ENCODE data around the gene TAAR6.
A peak's percentile ranks its signal among the peaks of the same experiment; 100 is the strongest.
"Not testable (repeated sequence)": the region's sequence is repeated elsewhere in the genome, so short reads cannot be mapped to it uniquely, and the experiment has no call there.

Gene TAAR6, protein sequence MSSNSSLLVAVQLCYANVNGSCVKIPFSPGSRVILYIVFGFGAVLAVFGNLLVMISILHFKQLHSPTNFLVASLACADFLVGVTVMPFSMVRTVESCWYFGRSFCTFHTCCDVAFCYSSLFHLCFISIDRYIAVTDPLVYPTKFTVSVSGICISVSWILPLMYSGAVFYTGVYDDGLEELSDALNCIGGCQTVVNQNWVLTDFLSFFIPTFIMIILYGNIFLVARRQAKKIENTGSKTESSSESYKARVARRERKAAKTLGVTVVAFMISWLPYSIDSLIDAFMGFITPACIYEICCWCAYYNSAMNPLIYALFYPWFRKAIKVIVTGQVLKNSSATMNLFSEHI

DNA sequence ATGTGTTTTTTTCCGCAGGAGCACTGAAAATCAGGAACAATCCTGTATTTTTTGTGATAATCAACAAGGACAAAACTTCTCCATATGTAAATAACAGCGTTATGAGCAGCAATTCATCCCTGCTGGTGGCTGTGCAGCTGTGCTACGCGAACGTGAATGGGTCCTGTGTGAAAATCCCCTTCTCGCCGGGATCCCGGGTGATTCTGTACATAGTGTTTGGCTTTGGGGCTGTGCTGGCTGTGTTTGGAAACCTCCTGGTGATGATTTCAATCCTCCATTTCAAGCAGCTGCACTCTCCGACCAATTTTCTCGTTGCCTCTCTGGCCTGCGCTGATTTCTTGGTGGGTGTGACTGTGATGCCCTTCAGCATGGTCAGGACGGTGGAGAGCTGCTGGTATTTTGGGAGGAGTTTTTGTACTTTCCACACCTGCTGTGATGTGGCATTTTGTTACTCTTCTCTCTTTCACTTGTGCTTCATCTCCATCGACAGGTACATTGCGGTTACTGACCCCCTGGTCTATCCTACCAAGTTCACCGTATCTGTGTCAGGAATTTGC lies at the start of gene TAAR6:
TSS of gene TAAR6 (plus strand) at position 102 of the 557 bp plus-strand sequence. CDS start at position 102, 0 bp downstream.
- DNase-seq (ENCODE audit: low read depth), result no peak

DNA sequence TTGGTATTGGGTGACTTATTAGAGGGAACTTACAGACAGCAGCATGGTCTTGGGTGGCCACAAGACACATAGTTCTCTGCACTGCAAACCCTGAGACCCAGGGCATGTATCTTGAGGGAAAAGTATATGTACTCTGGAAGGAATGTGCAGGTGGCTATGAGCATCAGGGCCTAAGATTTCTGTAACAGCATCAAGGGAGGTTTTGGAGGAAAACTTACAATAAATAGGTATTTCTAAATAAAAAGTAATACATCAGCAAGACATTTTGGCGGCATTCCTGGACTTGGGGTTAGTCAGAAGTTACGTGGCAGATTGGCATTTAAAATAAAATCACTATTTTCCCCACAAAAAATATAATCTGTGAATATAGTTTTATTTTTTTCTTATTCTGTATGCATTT lies 49.2 kb upstream of the TAAR6 start:
- peak; percentile 9 for DNase-seq (ENCODE audit: low read depth)

DNA sequence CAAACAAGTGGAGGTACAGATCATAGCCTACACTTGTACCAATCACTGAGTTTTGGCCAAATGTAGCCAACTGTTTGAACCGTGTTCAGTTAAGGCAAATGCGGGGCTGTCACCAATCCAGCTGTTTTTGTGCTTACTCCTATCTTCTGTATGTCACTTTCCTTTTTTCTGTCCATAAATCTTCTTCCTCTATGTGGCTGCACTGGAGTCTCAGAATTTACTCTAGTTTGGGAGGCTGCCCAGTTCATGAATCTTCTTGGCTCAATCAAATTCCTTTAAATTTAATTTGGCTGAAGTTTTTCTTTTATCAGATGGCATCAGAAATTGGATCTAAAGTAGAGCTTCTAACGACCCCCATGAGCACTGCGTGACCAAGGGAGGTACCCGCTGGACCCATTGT lies 45.5 kb upstream of the TAAR6 start:
- no peak for DNase-seq (ENCODE audit: low read depth)

DNA sequence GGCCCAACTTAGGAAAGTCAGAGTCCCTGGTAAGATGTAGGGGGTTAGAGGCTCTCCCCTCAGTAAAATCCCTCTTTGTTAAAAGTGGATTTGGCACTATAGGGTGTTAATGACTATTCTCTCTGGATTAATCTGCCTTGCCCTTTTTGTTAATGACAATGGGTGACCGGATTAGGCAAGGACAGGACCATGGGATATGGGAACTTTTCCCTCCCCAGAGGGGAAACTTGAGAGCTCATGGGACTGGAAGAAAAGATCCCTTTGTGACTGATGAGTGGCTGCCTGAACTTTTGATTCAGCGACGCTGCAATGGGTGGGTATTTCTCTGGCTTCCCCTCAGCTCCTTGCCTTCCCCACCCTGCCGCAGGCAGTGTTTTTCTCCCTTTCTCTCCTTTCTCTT lies 44.3 kb upstream of the TAAR6 start:
- DNase-seq (ENCODE audit: low read depth), result no peak

DNA sequence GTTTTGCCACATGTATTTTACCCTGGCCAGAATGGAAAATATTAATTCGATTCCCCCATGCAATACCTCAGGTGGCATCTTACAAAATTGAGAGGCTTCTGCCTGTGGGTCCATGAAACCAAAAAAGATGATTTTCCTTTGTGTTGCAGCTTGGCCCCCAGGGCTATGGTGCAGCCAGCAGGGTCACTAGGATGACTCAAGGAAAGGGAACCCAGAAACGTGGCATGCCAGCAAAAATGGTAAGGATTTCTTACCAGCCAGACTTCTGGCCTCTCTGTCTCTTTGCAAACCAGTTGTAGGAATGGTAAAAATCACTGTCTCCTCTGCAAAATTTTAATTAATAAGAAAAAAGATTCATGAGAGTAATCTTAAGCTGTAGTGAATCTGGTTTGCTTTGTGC lies 43.7 kb upstream of the TAAR6 start:
- no peak for DNase-seq (ENCODE audit: low read depth)

DNA sequence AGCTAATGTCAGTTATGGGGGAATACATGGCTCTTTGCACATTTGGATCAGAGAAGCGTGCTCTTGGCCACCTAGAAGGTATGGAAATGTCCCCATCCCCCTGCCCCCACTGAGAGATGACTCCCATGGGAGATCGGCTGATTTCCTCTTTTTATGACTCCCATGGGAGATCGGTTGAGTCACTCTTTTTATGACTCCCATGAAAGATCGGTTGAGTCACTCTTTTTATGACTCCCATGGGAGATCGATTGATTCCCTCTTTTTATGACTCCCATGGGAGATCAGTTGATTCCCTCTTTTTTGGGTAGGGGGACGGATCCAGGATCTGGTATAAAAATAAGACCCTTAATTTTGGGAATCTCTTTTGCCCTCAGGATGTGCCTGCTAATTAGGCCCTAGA lies 42.3 kb upstream of the TAAR6 start:
- no peak for DNase-seq (ENCODE audit: low read depth)

DNA sequence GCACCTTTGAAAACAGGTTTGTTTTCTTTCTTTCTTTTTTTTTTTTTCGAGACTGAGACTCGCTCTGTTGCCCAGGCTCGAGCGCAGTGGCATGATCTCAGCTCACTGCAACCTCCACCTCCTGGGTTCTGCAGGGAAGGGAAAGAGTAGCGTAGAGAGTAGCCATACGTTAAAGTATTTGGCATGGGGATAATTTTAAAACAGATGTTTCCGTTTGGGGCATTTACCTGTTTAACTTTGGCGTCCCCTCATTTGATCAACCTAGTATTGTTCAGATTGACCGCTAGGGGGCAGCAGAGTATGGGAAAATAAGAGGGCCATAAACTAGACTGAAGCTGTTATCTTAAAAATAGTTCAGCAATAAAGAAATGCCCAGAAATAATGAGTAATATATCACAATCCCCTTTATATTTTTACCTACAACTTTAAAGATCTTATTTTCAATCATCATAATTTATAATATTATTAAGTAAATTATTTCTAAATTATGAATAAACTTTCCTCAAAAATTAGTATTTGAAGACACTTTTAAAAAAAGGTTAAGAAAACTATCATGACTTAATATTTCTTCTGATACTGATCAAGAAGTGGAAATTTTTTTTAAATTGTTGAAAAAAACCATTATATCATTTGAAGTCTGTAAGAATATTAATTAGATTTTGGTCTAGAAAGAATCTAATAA lies 39.7 kb upstream of the TAAR6 start:
- peak; percentile 55 for DNase-seq (ENCODE audit: low read depth)

DNA sequence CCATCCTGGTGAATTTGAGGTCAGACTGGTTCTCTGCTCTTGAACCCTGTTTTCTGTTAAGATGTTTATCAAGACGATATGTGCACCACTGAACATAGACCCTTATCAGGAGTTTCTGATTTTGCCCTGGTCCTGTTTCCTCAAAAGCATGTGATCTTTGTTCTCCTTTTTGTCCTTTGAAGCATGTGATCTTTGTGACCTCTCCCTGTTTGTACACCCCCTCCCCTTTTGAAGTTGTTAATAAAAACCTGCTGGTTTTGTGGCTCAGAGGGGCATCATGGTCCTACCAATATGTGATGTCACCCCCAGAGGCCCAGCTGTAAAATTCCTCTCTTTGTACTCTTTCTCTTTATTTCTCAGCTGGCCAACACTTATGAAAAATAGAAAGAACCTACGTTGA lies 35.6 kb upstream of the TAAR6 start:
- not testable (repeated sequence) for DNase-seq (ENCODE audit: low read depth)

DNA sequence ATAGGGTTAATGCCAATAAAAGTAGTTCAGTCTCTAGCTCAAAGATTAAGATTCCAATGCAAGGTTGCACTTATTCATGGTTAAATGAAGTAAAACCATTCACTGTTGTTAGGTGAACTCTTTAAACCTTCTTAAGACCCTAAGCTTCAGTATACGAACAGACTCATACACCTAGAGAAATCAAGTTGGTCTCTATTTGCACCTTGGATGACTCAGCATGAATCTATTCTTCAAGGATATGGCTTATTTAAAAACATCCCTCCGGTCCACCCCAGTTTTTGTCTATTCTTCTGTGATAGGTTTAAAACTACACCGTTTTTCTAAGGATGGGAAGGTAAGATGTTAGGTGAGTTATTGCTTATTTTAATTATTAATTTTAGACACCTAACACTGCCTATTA lies 33.0 kb upstream of the TAAR6 start:
- DNase-seq (ENCODE audit: low read depth), result no peak

DNA sequence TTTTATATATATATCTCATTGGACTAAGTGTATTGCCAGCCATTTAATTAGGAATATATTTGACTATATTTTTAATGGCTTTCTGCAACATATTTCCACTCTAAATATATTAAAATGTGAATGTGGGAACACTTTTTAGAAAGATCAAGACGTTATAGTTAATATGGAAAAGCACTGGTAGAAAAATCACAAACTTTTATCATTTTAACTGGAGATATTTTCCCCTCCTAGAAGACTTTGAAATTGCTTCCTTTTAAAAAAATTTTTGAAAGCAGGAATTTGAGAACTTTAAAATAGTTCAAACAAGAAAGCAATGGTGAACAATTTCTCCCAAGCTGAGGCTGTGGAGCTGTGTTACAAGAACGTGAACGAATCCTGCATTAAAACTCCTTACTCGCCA lies 32.1 kb upstream of the TAAR6 start, which contains the start of gene TAAR9:
TSS of gene TAAR9 (plus strand) at position 301 of the 400 bp plus-strand sequence. CDS start at position 314, 13 bp downstream.
- DNase-seq (ENCODE audit: low read depth), result no peak

DNA sequence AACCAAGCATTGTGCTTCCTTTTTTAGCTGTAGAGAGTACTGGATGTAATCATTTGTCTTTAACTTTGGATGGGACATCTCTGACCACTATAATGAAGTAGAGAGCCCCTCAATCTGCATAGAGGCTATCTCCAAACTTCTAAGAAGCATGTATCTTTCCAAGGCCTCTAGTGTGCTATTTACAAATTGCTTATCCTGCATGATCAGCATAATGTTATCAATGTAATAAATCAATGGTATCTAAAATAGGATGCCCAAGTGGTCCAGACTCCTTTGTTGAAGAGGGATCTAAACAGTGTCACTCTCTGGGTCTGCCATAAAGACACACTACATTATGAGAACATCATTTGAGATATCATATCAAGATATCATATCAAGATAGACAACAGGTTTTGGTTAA lies 25.3 kb upstream of the TAAR6 start:
- no peak for DNase-seq (ENCODE audit: low read depth)

DNA sequence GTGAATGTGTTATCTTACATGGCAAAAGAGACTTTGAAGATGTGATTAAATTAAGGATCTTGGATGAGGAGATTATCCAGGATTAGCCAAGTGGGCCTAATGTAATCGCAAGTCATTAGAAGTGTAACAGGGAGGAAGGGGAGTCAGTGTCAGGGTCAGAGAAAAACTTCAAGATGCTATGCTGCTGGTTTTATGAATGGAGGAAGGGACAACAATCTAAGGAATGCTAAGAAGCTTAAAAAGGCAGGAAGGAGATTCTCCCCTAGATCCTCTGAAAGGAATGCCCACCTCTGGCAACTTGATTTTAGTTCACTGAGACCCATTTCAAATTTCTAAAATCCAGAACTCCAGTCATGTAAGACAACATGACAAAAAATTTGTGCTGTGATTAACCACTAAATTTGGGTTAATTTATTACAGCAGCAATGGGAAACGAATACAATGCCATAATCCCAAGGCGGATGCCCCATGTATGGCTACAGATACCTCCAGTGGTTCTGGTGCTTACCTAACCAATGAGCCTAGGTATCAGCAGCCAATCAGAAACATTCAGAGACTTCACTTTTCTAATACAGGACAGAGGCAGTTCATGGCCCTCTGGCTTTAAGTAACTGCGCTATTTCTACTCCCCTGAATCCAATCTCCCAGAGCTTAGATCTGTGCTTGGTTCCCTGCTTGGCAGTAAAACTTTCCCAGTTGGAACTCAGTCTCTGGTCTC lies 21.2 kb upstream of the TAAR6 start:
- no peak for DNase-seq (ENCODE audit: low read depth)

DNA sequence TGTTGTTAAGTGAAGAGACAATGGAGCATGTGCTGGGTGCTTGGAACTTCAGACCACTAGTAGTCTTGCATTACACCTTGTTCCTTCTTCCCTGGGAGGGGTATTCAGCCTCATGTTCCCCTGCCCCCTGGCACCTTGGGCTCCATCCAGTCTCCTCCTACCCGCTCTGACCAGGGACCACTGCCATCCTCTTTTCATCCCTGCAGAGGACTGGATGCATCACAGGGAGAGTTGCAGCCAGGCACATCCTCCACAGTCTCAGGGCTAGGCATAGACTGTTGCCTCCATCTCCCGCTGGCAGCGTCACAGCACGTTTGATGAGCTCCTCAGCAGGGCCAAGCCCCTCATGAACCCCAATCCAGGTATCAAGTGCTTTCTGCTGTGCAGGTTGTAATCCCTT lies 18.9 kb upstream of the TAAR6 start:
- DNase-seq (ENCODE audit: low read depth), result no peak

DNA sequence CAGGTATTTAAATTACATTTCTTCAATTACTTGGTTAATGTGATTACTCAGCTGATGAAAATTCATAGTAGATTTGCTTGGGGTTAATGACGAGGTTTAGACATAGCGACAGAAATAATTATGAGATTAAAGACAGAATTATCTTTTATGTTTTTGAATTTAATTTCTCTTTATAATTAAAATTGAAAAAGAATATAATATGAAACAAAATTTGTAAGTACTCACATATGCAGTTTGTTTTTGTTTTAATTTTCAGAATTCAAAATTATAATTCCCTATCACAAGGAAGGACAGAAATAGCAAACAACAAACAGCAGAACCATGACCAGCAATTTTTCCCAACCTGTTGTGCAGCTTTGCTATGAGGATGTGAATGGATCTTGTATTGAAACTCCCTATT lies 17.8 kb upstream of the TAAR6 start, which contains the start of gene TAAR8:
TSS of gene TAAR8 (plus strand) at position 301 of the 400 bp plus-strand sequence. CDS start at position 322, 21 bp downstream.
- no peak for DNase-seq (ENCODE audit: low read depth)

DNA sequence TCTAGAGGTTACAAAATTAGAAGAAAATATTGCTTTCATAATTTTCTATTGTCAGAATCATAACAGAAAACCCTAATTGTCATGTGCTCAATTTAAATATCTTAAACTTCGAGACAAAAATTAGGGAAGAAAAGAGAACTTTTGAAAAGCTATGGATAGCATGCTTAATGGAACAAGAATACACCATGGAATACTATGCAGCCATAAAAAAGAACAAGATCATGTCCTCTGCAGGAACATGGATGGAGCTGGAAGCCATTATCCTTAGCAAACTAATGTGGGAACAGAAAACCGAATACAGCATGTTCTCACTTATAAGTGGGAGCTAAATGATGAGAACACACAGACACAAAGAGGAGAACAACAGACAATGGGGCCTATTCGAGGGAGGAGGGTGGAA lies 10.0 kb upstream of the TAAR6 start:
- not testable (repeated sequence) for DNase-seq (ENCODE audit: low read depth)

DNA sequence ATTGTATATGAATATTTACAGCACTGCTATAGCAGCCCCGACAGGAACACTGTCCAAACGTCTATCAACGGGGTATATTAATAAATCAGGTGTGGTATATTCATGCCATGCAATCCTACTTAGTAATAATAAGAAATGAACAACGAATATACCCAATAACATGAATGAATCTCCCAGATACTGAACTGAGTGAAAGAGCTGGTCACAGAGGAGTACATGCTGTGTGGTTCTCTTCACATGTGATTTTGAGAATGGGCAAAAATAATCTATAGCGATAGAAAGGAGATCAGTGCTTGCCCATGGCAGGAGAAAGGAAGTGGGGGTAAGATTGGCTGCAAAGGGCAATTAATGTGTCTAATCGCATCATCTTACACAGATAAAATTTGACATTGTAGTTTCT lies 3.7 kb upstream of the TAAR6 start:
- DNase-seq (ENCODE audit: low read depth), result no peak

DNA sequence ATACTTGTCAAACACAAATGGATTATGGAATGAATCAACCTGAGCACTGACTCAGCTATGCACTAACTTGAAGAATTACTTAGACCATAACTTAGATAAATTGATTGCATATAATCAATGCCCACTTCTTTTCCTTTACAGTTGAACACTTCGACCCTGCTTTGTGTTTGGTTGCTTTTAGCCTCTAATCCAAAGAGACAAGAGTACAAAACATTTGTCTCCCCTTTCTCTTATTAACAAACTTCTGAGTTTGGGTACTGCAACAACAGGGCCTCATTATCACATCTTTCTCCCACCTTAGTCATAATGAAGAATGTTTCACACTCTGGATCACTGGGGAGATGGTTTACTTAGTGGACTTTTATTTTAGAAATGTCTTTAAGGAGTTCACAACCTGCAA lies 2.6 kb upstream of the TAAR6 start:
- no peak for DNase-seq (ENCODE audit: low read depth)

DNA sequence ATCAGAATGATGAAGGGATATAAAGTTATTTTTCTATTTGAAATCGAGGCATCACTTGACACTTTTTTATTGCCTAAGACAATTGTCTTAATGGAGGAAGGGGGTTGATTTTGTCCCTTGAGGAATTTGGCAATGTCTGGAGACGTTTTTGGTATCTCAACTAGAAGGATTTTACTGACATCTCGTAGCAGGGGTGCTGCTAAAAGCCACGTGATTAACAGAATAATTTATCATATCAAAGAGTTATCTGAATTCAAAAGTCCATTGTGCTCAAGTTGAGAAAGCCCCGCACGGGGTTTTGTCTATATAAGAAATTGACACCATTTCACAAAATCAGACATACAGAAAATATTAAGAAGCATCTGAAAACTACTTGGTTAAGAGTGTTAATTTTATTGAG lies 1.5 kb upstream of the TAAR6 start:
- no peak for DNase-seq (ENCODE audit: low read depth)

DNA sequence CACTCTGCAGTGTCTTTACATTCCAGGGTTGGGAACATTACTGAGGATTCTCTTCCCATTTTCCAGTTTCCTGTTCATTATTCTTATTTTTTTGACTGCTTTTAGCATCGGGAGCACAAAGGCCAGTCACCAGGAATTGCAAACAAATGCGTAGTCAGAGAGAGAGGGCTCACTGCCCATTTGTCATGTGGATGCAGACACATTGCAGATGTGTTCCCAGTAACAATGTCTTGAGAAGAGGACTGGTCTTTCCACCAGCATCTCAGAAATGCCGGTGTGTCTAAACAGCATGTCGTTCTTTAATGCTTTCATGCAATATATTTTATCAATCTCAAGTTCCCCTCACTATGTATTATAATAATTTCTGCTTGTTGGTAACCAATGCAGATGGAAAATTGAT lies 952 bp upstream of the TAAR6 start:
- DNase-seq (ENCODE audit: low read depth), result no peak

DNA sequence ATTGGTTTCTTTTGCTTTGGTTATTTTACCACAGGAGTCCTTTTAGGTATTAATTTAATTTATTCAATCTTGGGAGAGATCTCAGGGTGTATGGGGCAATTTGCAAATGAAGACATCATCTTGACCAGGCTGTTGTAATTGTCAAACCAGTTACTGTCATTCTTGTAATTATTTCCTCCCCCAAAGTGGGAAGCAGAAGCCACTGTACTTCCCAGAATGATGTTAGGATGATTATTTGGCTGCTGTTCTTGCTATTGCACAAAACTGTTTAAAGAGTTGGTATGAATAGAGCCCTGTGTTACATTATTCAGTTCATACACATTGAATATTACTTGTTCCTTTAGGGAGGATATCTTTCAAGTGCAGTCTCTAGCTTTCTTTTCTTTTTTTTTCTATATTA lies 1.7 kb downstream of the TAAR6 start:
- DNase-seq (ENCODE audit: low read depth), result no peak

DNA sequence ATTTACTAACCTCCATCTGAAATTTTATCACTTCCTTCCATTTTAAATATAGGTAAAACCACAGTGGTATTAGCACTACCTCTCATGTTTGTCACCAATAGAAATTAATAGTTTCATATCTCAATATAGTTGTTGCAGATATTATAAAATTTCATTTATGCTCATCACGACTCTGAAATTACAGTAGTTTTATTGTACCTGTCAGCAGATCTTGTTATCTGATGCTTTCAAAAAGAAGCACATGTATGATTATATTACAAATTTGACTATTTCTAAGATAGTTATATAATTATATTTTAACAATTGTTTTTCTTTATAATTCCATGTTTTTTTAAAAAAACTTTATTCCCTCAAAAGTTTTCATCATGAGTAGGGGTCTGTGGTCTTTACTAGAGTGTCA lies 14.6 kb downstream of the TAAR6 start:
- no peak for DNase-seq (ENCODE audit: low read depth)

DNA sequence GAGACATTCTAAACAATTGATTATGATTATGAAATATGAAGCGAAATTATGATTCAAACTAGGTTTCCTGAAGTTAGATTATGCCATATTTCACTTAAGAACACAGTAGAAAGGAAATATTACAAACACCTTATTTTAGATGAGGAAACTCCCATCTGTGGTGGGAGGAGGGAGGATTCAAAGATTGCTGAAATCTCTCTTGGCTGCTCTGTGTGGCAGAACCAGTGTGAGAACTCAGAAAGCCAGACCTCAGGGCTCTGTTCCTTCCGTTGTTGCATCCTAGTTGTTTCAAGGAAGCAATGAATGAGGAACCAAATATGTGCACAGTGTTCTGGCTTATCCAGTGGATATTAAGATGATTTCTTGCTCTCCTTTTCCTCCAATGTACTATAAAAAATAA lies 17.3 kb downstream of the TAAR6 start:
- DNase-seq (ENCODE audit: low read depth), result no peak

DNA sequence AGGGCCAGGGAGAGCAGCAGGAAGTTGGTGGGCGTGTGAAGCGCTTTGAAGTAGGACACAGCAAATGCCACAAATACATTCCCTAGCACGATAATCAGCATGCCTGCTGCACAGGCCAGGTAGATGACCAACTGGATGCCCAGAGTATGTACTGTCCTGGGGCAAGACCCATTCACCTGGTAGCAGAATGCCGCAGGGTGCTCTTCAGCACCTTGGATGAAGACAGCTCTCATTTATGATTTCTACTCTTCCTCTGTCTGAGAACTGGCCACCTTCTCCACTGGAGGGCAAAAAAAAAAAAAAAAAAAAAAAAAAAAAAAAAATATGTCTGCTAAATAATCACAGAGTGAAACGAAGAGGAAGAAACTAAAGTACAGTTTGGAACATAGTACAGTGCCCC lies 19.3 kb downstream of the TAAR6 start, which contains the start of gene TAAR5:
TSS of gene TAAR5 (minus strand) at position 288 of the 400 bp plus-strand sequence. CDS start at position 233, 55 bp downstream.
- DNase-seq (ENCODE audit: low read depth), result no peak

Data from fibroblast of the conjunctiva (primary cell).